Effector memory CD8-positive, alpha-beta T cell (primary cell): ENCODE data around the gene PHACTR1.

Source experiments
- ATAC-seq: fragments of 150-1000 bp; cut with Tn5 transposase; replicated peaks from 2 replicates; pipeline ENCODE4 v1.10.0; 2021; ENCODE audit warnings: mild to moderate bottlenecking, moderate library complexity
- DNase-seq, 3 experiments: peaks; one replicate each; pipeline ENCODE4 v3.0.0; 2021
- H3K27ac Mint-ChIP-seq, 2 donors: one replicate each; pipeline ENCODE4 v1.8.0; 2022; ENCODE audit warnings: mild to moderate bottlenecking in 2 of 2, mixed read lengths in 2 of 2, moderate library complexity in 2 of 2
- H3K27me3 Mint-ChIP-seq, 2 donors: one replicate each; pipeline ENCODE4 v1.8.0; 2022; ENCODE audit warnings: mixed read lengths in 2 of 2
- H3K36me3 Mint-ChIP-seq: one replicate; pipeline ENCODE4 v1.8.0; 2022; ENCODE audit warnings: mild to moderate bottlenecking, moderate library complexity, mixed read lengths; ENCODE audit not compliant: insufficient read depth
- H3K4me1 Mint-ChIP-seq, 2 donors: one replicate each; pipeline ENCODE4 v1.8.0; 2022; ENCODE audit warnings: low read depth in 2 of 2, mixed read lengths in 2 of 2
- H3K4me3 Mint-ChIP-seq, 2 donors: one replicate each; pipeline ENCODE4 v1.8.0; 2022; ENCODE audit warnings: mild to moderate bottlenecking in 2 of 2, mixed read lengths in 2 of 2, moderate library complexity in 2 of 2
- H3K9me3 Mint-ChIP-seq, 2 donors: one replicate each; pipeline ENCODE4 v1.8.0; 2022; ENCODE audit warnings: mixed read lengths in 2 of 2

The PHACTR1 gene

DNA sequence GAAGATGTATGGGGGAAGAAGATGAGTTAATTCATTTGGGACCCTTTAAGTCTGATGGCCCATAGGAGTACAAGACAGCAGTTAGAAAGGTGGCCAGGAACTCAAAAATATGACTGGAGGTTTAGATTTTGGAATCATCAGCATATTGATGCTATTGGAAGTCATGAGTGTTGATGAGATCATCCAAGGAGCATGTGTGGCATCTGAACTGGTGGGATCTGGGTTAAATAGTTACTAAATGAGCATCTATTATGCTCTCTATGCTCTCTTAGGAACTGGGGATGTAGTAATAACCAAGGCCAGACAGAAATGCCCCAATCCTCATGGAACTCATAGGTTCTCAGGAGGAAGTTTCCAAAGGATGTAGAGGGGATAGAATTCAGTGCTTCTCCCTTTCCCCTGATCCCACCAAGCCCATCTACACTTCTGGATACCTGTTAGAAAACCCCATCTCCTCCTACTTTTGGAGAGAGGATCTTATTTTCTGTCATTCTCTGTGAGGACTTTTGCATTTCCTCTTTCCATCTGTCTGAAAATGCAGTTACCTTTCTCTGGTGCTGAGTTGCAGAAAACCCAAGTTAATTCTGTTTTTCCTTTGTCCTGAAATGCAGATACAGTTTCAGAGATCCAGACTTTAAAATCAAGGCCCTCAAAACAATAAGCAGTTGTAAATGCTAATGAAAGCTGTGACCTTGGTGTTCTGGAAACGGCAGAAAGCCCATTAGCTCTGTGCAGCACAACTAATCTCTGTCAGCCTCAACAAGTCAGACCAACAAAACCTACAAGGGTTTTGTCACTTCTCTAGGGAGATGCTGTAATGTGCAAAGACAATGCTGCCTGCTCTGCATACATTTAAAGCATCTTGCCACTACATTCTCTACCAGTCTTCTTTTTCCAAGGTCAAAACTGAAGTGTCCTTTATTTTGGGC, 546.0 kb downstream of the PHACTR1 start:
- no peaks in the 10 kb centered on the region for H3K9me3 Mint-ChIP-seq
- H3K36me3 Mint-ChIP-seq, result no peaks in the 10 kb centered on the region
- no peaks in the 10 kb centered on the region for H3K4me1 Mint-ChIP-seq
- no peak overlapping the region for H3K4me3 Mint-ChIP-seq
- ATAC-seq, result no peak
- H3K27ac Mint-ChIP-seq, result no peak overlapping the region
- no peaks in the 10 kb centered on the region for H3K27me3 Mint-ChIP-seq
- no peak for DNase-seq

DNA sequence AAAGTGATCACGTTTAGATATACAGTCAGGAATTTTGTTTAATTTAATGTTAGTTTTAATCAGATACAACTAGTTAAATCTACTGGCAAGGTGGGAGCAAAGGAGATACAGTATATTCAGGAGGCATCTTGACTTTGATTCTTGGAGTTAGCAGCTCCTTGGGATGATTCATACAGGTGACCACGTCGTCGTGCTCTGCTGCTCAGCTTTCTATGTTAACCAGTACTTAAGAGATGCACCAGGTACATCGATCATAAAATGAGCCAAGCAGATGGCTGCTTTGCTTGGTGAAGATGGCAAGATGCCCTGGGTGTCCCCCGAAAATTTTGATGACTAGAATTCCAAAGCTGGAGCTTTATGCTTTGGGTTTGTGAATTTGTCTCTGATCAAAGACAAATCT, 547.1 kb downstream of the PHACTR1 start:
- Mint-ChIP-seq H3K27me3 (no peaks in the 10 kb centered on the region), H3K27ac (no peak overlapping the region), H3K9me3 (no peaks in the 10 kb centered on the region), H3K4me1 (no peaks in the 10 kb centered on the region), H3K4me3 (no peak overlapping the region), H3K36me3 (no peaks in the 10 kb centered on the region)
- DNase-seq (no peak), ATAC-seq (no peak)

DNA sequence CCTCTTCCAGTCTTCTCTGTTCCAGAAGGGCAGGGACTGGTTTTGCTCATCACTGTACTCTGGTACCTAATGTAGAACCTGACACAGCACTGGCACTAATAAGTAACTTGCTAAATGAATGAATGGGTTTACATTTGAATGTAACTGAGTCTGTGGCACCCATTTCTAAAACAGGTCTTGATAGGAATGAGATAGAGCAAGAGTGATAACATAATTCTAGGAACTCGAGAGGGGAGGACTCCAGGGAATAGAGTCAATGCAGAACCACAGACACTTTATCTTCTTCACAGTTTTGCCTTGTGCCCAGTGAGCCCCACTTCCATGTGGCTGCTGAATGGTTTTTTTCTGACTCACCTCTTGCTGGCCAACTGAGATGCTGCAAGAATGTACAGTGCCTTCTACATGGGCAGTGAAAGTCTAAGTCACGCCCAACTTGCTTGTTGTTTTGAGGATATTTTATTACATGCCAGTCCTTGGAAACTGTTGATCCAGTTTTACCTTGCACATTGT, 550.6 kb downstream of the PHACTR1 start:
- H3K27me3 Mint-ChIP-seq, result peaks cover 0 to 4% of the 10 kb centered on the region in 2 donors
- H3K36me3 Mint-ChIP-seq, result peaks cover under 1% of the 10 kb centered on the region
- no peak overlapping the region for H3K27ac Mint-ChIP-seq
- H3K9me3 Mint-ChIP-seq, result no peaks in the 10 kb centered on the region
- H3K4me3 Mint-ChIP-seq, result no peak overlapping the region
- ATAC-seq, result no peak
- no peak for DNase-seq
- peaks cover 0 to 2% of the 10 kb centered on the region in 2 donors for H3K4me1 Mint-ChIP-seq

DNA sequence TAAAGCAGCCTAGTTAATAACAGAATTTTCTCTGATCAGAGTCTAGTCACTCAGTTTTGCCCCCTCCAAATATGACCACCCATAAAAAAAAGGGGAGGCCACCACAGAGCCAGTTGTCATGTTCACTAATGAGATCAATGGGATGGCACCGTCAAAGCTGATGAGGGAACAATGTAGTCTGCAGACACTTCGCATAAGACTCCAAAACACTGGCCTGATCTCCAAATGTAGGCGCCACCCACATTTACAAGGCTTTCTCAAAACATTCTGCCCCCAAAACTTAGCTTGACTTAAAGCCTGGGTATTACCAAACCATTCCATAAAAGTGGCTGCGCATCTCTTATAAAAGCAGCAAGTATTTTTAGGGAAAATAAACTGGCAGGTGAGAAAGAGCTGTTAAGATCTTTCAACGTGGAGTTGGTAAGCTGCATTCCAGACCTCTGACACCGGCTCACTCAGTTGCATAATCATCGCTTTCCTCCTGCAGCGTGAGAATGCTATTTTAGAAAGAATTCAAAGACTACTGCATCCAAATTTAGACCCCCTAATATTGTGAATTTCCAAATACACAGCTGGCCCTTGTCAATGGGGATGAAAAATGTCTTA, 552.4 kb downstream of the PHACTR1 start:
- DNase-seq (no peak), ATAC-seq (no peak)
- H3K4me1 Mint-ChIP-seq, result peaks cover 8 to 12% of the 10 kb centered on the region in 2 donors
- H3K27me3 Mint-ChIP-seq, result peaks cover 0 to 6% of the 10 kb centered on the region in 2 donors
- H3K4me3 Mint-ChIP-seq, result no peak overlapping the region
- peaks cover 3% of the 10 kb centered on the region for H3K36me3 Mint-ChIP-seq
- H3K27ac Mint-ChIP-seq, result no peak overlapping the region
- no peaks in the 10 kb centered on the region for H3K9me3 Mint-ChIP-seq

DNA sequence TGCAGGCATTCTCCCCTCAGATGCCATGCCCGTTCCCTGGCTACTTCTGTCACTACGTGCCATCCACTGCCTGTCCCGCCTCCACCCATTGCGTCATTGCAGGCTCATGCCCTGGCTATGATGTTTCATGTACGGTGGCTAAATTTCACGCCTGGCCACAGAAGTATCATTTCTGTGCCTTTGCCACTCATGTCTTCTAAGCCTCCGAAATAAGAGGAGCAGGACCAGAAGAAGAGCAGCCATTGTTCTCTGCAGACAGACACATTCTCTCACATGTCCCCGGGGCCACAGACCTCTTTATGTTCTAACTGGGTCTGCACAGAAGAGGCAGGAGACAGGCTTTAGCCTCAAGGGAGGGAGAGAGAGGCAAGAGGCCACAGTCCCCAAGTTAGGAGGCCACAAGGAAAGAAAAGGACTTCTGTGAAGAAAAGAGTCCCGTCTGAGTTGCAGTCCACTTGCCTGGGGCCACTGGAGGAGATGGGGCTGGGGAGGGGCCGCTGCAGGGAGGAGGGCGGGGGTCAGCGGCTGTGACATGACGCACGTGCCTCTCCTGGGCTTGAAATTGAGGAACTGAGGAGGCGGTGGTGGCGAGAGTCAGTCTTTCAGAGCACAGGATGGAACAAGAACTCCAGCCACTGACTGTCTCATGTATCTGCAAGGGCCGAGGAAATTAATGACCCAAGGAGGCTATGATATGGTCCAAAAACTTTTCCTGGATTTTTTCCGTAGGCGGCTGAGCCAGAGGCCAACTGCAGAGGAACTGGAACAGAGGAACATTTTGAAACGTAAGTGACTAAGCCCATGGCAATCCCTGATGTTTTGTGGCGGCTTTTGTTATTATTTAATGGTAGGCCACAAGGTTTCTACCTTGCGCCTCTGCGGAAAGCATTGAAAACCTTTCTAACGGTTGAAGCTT, 555.8 kb downstream of the PHACTR1 start:
- peaks cover 0 to 6% of the 10 kb centered on the region in 2 donors for H3K27me3 Mint-ChIP-seq
- DNase-seq, result no peak
- peaks cover 11 to 18% of the 10 kb centered on the region in 2 donors for H3K4me1 Mint-ChIP-seq
- H3K4me3 Mint-ChIP-seq, result peak overlapping the region in 1 of 2 donors; percentile 32
- peaks cover 3% of the 10 kb centered on the region for H3K36me3 Mint-ChIP-seq
- H3K27ac Mint-ChIP-seq, result peak overlapping the region; percentile 15 to 59
- no peaks in the 10 kb centered on the region for H3K9me3 Mint-ChIP-seq
- no peak for ATAC-seq

DNA sequence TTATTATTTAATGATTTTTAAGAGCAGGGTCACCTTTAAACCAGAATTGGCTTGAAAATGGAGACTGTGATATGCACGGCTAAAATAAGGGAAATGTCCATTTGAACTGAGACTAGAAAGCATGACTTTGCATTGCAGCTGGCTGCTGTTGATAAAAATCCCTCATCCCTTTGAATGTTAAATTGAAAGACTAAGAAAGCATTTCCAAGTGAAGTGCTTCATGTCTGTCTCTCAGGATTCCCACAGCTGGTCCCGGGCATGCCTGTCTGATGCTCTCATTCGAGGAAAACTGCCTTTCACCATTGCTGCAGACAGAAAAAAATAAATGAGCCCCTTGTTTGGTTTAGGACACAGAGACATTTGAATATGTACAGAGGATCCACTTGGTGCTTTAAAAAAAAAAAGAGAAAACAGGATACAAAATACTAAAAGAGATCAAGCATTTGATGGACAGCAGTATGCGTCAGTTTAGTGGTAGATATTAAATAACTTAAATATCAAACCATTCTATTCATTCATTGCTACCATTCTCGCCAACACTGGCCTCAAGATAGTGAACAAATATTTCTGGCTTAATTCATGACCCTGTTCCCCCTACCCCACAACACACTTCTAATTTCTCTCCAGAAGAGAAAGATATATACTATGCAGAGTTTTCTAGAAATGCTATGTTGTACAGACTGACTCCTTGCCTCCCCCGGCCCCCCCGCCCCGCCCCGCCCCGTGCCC, 556.8 kb downstream of the PHACTR1 start:
- Mint-ChIP-seq H3K27me3 (peaks cover 0 to 6% of the 10 kb centered on the region in 2 donors), H3K4me1 (peaks cover 11 to 18% of the 10 kb centered on the region in 2 donors), H3K4me3 (peak overlapping the region; percentile 49 to 61), H3K27ac (peak overlapping the region; percentile 78 to 89), H3K9me3 (no peaks in the 10 kb centered on the region), H3K36me3 (peaks cover 3% of the 10 kb centered on the region)
- ATAC-seq, result no peak
- no peak for DNase-seq

DNA sequence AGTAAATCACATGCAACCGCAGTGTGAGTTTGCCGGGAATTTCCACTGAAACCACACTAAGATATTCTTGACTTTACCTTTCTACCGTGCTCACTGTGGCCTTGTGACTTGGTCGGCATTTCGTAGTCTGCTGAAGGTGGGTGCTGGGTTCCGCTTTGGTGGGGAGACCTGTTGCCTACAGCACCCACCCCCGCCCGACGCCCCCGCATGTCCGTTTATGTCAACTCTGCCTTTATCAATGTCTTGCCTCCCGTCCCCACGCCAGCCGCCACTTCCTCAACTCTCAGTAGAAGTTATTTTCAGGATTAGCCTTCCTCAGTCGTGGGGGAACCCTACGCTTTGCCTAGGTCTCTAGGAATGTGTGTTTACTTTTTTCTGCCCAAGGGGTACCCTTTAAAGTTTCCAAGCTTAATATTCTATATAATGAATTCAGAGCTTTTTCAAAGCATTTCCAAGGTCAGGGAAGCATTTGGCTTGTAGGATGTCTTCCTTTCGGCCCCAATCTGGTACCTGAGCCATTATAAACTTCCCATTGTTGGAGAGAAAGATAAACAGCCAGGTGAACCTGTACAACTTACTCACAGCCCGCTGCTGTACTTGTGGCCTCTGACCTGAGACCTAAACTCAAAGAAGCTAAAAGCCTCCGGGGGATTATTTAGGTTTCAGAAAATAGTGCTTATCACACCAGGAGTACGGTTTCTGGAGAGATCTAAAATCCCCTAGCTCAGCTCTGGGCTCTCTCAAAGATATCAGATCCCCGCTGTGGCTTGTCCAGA, 557.6 kb downstream of the PHACTR1 start:
- peak overlapping the region; percentile 78 to 89 for H3K27ac Mint-ChIP-seq
- DNase-seq (peak; percentile 29 to 48 (median 44)), ATAC-seq (peak; percentile 97)

DNA sequence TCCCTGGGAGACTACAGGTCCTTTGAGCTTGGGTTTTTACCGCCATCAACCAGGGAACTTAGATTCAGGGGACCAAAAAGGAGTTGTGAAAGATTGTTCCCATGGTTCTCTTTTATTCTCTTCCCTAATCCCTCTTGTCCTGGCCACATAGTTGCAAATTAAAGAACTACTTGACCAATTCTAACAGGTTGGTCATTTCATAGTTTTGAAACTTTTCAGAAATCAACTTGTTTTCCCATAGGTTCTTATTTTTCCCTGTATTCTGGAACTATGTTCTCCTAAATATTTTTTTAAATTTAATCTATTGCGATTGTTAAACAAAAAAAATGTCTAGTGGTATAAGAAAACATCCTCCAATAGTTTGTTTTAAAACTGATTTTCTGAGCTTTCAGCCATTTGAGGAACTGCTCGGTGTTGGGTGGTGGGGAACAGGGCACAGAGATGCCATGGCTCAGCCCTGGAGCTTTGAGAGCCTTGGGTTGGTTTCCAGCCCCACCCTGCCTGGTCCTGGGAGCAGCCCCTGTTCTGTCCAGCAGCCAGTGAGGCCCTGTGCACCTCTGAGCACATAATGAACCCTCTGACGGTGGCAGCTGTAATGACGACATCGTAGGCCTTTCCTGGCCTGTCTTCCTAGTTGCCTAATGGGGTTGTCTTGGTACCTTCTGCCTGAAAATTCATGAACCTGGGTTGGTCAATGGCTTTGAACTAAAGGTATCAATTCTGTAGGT, 558.3 kb downstream of the PHACTR1 start:
- DNase-seq, result no peak
- no peaks in the 10 kb centered on the region for H3K9me3 Mint-ChIP-seq
- no peak for ATAC-seq
- no peak overlapping the region for H3K4me3 Mint-ChIP-seq
- H3K4me1 Mint-ChIP-seq, result peaks cover 11 to 18% of the 10 kb centered on the region in 2 donors
- H3K27me3 Mint-ChIP-seq, result peaks cover 0 to 6% of the 10 kb centered on the region in 2 donors
- peak overlapping the region; percentile 78 to 89 for H3K27ac Mint-ChIP-seq
- H3K36me3 Mint-ChIP-seq, result peaks cover 3% of the 10 kb centered on the region

More for the DNA sequence above, 557.6 kb downstream of the PHACTR1 start:
- peak overlapping the region; percentile 49 to 61 for H3K4me3 Mint-ChIP-seq
- H3K27me3 Mint-ChIP-seq, result peaks cover 0 to 6% of the 10 kb centered on the region in 2 donors
- peaks cover 3% of the 10 kb centered on the region for H3K36me3 Mint-ChIP-seq
- H3K4me1 Mint-ChIP-seq, result peaks cover 11 to 18% of the 10 kb centered on the region in 2 donors
- H3K9me3 Mint-ChIP-seq, result no peaks in the 10 kb centered on the region

DNA sequence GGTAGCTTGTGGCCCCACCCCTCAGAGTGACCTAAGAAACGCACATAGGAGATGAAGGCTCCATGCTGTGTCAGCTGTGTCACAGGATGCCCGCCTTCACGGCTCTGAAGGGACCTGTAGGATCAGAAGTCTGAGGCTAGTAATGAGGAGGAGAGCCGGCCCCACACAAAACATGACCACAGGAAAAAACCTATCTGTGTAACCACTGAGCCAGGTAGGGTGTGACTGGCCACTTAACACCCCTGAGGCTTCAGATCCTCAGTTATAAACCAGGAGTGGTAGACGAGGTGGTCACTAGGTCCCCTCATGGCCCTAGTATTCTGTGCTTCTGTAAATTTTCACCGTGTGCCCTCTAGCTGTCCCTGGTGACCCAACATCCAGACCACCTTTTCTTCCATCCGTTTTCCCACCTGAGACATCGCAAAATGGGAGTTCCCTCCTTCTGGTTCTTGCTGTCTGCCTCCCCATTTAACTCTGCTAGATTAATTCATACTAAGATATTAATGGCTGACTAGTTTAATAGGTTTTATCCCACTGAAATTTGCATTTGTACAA, 558.9 kb downstream of the PHACTR1 start:
- no peak for DNase-seq
- H3K4me3 Mint-ChIP-seq, result no peak overlapping the region
- ATAC-seq, result no peak
- H3K4me1 Mint-ChIP-seq, result peaks cover 11 to 18% of the 10 kb centered on the region in 2 donors
- peaks cover 3% of the 10 kb centered on the region for H3K36me3 Mint-ChIP-seq
- peaks cover 0 to 6% of the 10 kb centered on the region in 2 donors for H3K27me3 Mint-ChIP-seq
- H3K27ac Mint-ChIP-seq, result no peak overlapping the region
- no peaks in the 10 kb centered on the region for H3K9me3 Mint-ChIP-seq

DNA sequence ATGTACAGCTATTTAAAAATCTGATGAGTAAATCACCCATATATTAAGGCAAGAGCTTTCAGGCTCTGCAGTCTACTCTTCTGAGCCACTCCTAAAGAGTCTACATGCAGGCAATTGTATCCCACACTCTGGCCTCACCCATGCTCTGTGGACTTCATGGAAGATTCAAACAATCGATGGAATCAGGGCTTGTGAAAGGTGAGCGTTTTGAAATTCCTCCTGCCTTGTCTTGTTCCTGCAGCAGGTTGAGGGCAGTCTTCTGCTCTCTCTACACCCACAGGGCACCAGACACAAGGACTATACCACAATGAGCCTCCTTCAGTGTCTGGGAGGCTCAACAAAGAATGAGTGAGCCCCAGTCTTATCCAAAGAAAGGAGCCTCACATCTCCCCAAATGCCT, 560.7 kb downstream of the PHACTR1 start:
- Mint-ChIP-seq H3K27me3 (peaks cover 0 to 2% of the 10 kb centered on the region in 2 donors), H3K9me3 (no peaks in the 10 kb centered on the region), H3K4me1 (peaks cover 9 to 18% of the 10 kb centered on the region in 2 donors), H3K36me3 (peaks cover 3% of the 10 kb centered on the region), H3K27ac (no peak overlapping the region), H3K4me3 (no peak overlapping the region)
- DNase-seq (no peak), ATAC-seq (no peak)

DNA sequence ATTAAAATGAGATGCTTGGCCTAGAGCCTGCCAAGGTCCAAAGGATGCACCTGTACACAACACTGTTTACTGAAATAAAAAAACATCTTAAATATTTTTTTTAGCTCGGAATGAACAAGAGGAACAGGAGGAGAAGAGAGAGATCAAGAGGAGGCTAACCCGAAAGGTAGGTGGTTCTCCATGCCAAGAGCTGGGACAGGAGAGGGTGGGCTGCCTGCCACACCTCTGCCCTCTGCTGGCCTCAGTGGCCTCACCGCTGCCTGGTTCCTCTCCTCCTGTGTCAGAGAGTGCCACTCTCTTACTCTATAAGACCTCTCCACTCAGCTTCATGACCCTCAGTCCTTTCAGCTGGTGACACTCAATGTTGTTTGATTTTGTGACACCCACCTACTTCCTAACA, 561.6 kb downstream of the PHACTR1 start:
- DNase-seq, result no peak
- H3K4me1 Mint-ChIP-seq, result peaks cover 8 to 15% of the 10 kb centered on the region in 2 donors
- no peak overlapping the region for H3K4me3 Mint-ChIP-seq
- no peaks in the 10 kb centered on the region for H3K36me3 Mint-ChIP-seq
- H3K27ac Mint-ChIP-seq, result no peak overlapping the region
- H3K27me3 Mint-ChIP-seq, result no peaks in the 10 kb centered on the region
- no peak for ATAC-seq
- no peaks in the 10 kb centered on the region for H3K9me3 Mint-ChIP-seq
